ENCODE results near the gene SLC9A9. TPM values are rescaled to one million over a fixed set of nuclear protein-coding genes. Genes with fewer than 3 reads are reported as not detected.

The SLC9A9 gene
- total and polyA plus RNA-seq, 2 donors (not counting 1 experiment from before 2014, with no cell fraction given): 14.3 to 74.0 TPM

DNA sequence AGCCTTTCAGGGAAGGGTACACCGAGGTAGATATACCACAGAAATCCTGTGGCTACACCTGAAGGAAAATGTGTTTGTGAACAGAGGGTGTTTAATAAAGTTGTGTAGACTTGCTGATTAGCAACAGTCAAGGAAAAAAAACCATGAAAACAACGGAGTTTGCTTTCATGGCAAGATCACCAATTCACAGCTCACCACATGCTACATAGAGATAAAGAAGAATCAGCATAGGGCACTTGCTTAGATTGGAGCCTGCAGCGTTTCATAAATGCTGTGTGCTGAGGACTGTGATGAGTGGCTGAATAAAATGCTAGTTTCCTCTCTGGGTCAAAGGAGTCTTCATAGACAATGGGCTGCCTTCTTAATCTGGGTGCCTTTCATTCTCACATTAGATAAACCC lies 257.6 kb downstream of the SLC9A9 start:
- Histone ChIP-seq H3K36me3 (ENCODE audit: control insufficient read depth, insufficient read depth, low read length) (no peaks in the 10 kb centered on the region), H3K9ac (ENCODE audit: insufficient read depth, low read length) (no peak overlapping the region), H3K4me3 (replicated peaks in 1 of 4; ENCODE audit: control extremely low read depth in 1 of 4, insufficient read depth in 1 of 4, low read depth in 3 of 4, low read length in 4 of 4) (no peak overlapping the region), H3K27ac (ENCODE audit: insufficient read depth, low read length) (no peak overlapping the region), H3K27me3 (ENCODE audit: control insufficient read depth, insufficient read depth, low read length) (no peaks in the 10 kb centered on the region), H3K4me1 (ENCODE audit: control insufficient read depth, extremely low read depth, insufficient read depth, low read length) (no peaks in the 10 kb centered on the region), H3K4me2 (ENCODE audit: extremely low read depth, insufficient read depth, low read length) (no peak overlapping the region), H3K79me2 (ENCODE audit: control insufficient read depth, insufficient read depth, low read length) (no peaks in the 10 kb centered on the region), H2AFZ (ENCODE audit: low read length) (no peak overlapping the region), H3K9me3 (ENCODE audit: control insufficient read depth, insufficient read depth, low read depth, low read length) (no peaks in the 10 kb centered on the region), H4K20me1 (ENCODE audit: control insufficient read depth, extremely low read depth, insufficient read depth, low read length) (no peaks in the 10 kb centered on the region)
- DNase-seq (ENCODE audit: low read depth in 2 of 2): no peak
- TF ChIP-seq CTCF (conservative IDR thresholded peaks at IDR 0.05 in 1 of 2, IDR thresholded peaks at IDR 0.05 in 1 of 2; ENCODE audit: low read depth in 1 of 2, low read length in 2 of 2) (no peak), EZH2 (IDR thresholded peaks at IDR 0.05; ENCODE audit: low read length, missing control alignments) (no peak)

- no peak overlapping the region for H3K4me2 ChIP-seq (ENCODE audit: extremely low read depth, insufficient read depth, low read length)
- no peak overlapping the region for H3K27ac ChIP-seq (ENCODE audit: insufficient read depth, low read length)
- H3K79me2 ChIP-seq (ENCODE audit: control insufficient read depth, insufficient read depth, low read length): no peaks in the 10 kb centered on the region
- H3K36me3 ChIP-seq (ENCODE audit: control insufficient read depth, insufficient read depth, low read length): no peaks in the 10 kb centered on the region
- TF ChIP-seq EZH2 (IDR thresholded peaks at IDR 0.05; ENCODE audit: low read length, missing control alignments): no peak
- no peak for TF ChIP-seq CTCF (conservative IDR thresholded peaks at IDR 0.05 in 1 of 2, IDR thresholded peaks at IDR 0.05 in 1 of 2; ENCODE audit: low read depth in 1 of 2, low read length in 2 of 2)
- H3K4me3 ChIP-seq (replicated peaks in 1 of 4; ENCODE audit: control extremely low read depth in 1 of 4, insufficient read depth in 1 of 4, low read depth in 3 of 4, low read length in 4 of 4): no peak overlapping the region
- DNase-seq (ENCODE audit: low read depth in 2 of 2): peak in 1 of 2 donors; percentile 56
- H3K9me3 ChIP-seq (ENCODE audit: control insufficient read depth, insufficient read depth, low read depth, low read length): no peaks in the 10 kb centered on the region
- no peaks in the 10 kb centered on the region for H3K27me3 ChIP-seq (ENCODE audit: control insufficient read depth, insufficient read depth, low read length)
- no peaks in the 10 kb centered on the region for H3K4me1 ChIP-seq (ENCODE audit: control insufficient read depth, extremely low read depth, insufficient read depth, low read length)
- H2AFZ ChIP-seq (ENCODE audit: low read length): no peak overlapping the region
- no peaks in the 10 kb centered on the region for H4K20me1 ChIP-seq (ENCODE audit: control insufficient read depth, extremely low read depth, insufficient read depth, low read length)
- no peak overlapping the region for H3K9ac ChIP-seq (ENCODE audit: insufficient read depth, low read length)
These were observed 261.7 kb downstream of the SLC9A9 start for GRCh38 chr3:143586576-143586975.

DNA sequence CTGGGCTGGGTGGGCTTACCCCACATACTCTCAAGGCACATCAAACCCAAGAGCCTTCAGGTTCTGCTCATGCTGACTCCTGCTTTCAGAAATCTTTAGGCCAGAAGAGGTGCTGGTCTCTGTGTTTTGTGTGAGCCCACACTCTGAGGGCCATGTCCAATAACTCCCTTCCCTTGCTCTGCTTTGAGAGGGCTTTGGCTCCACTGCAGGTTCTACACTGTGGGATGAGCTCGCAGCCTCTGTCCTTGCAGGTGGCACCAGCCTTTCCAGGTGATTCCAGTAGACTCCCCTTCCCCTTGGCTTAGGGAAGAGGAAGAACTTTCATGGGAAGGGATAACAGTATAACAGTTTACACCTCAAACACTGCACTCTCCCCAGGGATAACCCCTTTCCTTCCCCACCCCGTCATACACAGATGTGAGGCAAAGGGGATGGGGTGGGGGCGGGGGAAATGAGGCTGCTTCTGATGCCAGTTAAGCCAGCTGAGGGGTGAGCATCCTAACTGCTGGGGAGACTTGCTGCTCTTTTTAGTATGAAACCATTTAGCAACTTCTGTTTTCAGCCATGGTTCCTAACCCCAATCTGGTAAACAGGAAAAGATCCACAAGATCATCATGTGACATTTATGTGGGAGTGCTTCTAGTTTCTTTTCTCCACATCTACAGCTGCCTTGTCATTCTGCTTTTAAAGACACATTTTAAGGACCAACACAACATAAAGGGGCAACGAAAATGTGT lies 262.4 kb downstream of the SLC9A9 start:
- Histone ChIP-seq H3K9me3 (ENCODE audit: control insufficient read depth, insufficient read depth, low read depth, low read length) (no peaks in the 10 kb centered on the region), H3K36me3 (ENCODE audit: control insufficient read depth, insufficient read depth, low read length) (no peaks in the 10 kb centered on the region), H3K4me1 (ENCODE audit: control insufficient read depth, extremely low read depth, insufficient read depth, low read length) (no peaks in the 10 kb centered on the region), H3K27ac (ENCODE audit: insufficient read depth, low read length) (no peak overlapping the region), H3K4me3 (replicated peaks in 1 of 4; ENCODE audit: control extremely low read depth in 1 of 4, insufficient read depth in 1 of 4, low read depth in 3 of 4, low read length in 4 of 4) (no peak overlapping the region), H2AFZ (ENCODE audit: low read length) (no peak overlapping the region), H3K79me2 (ENCODE audit: control insufficient read depth, insufficient read depth, low read length) (no peaks in the 10 kb centered on the region), H3K4me2 (ENCODE audit: extremely low read depth, insufficient read depth, low read length) (no peak overlapping the region), H3K9ac (ENCODE audit: insufficient read depth, low read length) (no peak overlapping the region), H4K20me1 (ENCODE audit: control insufficient read depth, extremely low read depth, insufficient read depth, low read length) (no peaks in the 10 kb centered on the region), H3K27me3 (ENCODE audit: control insufficient read depth, insufficient read depth, low read length) (no peaks in the 10 kb centered on the region)
- TF ChIP-seq EZH2 (IDR thresholded peaks at IDR 0.05; ENCODE audit: low read length, missing control alignments) (no peak), CTCF (conservative IDR thresholded peaks at IDR 0.05 in 1 of 2, IDR thresholded peaks at IDR 0.05 in 1 of 2; ENCODE audit: low read depth in 1 of 2, low read length in 2 of 2) (no peak)
- no peak for DNase-seq (ENCODE audit: low read depth in 2 of 2)

All from fibroblast of lung (primary cell).